GM12873 (cell line): ENCODE measurements around the gene TMC4.

Experiments used
- TF ChIP-seq, protein P1 (sequence below): IDR thresholded peaks from 2 replicates; pipeline ENCODE4 v1.5.1; 2012; ENCODE audit warnings: low read depth, mild to moderate bottlenecking, moderate library complexity, low read length, control low read depth; ENCODE audit not compliant: insufficient read depth; ENCODE audit errors: missing control alignments

Gene TMC4

DNA sequence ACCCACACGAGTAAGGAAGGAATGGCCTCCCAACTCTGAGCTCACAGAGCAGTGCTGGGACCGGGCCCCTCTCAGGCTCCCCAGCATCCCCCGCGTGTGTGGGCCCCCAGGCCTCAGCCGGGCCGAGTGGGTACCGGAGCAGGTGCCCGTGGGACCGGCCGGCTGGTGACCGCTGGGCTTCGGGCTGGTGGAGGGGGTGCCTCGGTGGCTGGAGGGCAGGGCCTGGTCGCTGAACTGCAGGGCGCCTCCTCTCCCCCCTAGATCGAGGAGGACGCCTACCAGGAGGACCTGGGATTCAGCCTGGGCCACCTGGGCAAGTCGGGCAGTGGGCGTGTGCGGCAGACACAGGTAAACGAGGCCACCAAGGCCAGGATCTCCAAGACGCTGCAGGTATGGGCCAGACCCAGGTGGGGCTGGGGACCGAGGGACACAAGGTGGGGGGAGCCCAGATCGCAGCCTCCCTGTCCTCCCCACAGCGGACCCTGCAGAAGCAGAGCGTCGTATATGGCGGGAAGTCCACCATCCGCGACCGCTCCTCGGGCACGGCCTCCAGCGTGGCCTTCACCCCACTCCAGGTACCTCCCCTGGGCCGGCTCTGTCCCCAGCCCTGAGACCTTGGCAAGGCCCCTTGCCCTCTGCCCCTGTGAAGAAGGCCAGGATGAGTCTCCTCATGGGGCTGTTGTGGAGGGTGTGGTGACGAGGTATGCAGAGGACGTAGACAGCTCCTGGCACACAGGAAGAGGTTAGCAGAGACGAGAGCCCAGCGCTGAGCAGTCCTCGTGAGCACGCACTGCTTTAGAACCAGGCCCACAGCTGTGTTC is 44.0 kb downstream of the TMC4 start:
- TF ChIP-seq, protein P1, sequence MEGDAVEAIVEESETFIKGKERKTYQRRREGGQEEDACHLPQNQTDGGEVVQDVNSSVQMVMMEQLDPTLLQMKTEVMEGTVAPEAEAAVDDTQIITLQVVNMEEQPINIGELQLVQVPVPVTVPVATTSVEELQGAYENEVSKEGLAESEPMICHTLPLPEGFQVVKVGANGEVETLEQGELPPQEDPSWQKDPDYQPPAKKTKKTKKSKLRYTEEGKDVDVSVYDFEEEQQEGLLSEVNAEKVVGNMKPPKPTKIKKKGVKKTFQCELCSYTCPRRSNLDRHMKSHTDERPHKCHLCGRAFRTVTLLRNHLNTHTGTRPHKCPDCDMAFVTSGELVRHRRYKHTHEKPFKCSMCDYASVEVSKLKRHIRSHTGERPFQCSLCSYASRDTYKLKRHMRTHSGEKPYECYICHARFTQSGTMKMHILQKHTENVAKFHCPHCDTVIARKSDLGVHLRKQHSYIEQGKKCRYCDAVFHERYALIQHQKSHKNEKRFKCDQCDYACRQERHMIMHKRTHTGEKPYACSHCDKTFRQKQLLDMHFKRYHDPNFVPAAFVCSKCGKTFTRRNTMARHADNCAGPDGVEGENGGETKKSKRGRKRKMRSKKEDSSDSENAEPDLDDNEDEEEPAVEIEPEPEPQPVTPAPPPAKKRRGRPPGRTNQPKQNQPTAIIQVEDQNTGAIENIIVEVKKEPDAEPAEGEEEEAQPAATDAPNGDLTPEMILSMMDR: no peak

DNA sequence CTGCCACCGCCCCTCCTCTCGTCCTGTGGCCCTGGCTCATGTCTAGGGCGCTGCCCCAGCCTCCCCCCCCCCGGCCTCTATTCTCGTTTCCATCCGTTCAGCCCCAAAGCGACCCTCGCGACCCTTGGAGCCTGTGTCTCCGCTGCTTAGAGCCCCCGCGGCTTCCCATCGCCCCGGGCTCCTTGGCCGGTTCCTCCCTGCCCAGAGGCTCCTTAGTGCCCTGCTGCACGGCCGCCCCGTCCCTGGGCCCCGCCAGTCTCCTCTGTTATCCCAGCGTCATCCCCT is 44.6 kb downstream of the TMC4 start:
- TF ChIP-seq, protein P1: no peak

DNA sequence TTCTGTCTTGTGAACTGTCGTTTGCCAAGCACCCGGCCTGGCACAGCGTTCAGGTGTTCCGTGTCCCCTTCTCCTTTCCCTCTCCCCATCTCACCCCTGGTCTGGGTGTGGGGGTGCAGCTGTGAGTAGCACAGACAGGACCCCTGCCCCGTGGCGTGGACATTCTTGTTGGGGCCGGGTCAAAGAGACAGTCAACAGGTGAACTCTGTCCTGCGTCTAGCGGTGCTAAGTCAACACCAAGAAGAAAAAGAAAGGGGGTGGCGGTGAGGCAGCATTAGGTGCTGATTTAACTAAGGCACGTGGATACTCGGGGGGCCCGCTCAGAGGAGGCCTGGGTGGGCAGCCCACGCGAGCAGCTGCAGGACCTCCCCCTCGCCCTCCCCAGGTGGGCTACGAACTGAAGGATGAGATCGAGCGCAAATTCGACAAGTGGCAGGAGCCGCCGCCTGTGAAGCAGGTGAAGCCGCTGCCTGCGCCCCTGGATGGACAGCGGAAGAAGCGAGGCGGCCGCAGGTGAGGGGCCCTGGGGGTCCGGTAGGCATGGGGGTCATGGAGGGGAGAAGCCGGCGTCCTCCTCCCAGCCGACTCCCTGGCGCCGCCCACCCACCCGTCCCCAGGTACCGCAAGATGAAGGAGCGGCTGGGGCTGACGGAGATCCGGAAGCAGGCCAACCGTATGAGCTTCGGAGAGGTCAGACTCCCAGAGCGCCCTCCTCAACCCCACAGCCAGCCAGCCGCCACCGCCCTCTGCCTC is 45.1 kb downstream of the TMC4 start:
- TF ChIP-seq, protein P1: no peak

DNA sequence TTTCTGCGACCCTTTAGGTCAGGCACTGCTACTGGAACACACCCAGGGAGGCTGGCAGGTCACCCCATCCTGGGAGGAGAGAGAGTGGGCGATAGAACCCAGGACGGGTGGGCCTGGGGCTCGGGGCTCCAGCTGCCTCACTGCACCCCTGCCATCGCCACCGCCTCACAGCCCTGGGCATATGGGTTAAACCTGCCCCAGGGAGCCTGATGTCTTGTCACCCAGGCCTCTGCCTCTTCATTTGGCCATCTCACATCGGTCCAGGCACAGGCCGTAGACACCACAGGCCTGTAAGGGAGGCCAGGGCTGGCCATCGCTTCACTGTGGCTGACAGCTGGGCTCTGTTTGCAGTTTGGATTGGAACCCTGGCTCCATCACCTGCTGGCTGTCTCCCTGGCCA is 47.2 kb downstream of the TMC4 start:
- TF ChIP-seq, protein P1: no peak

DNA sequence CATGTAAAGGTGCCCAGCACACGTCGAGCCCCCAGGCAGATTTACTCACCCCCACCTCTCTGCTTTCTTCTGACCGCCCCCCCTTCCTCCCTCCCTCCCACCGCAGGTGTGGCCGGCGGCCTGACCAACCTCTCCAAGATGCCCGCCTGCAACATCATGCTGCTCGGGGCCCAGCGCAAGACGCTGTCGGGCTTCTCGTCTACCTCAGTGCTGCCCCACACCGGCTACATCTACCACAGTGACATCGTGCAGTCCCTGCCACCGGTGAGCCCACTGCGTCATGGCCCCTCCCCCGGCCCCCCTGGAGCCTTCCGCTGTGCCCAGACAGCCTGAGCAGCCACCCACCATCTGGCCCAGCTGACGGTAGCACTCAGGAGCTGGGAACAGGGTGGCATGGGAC is 48.6 kb downstream of the TMC4 start:
- TF ChIP-seq, protein P1: no peak

DNA sequence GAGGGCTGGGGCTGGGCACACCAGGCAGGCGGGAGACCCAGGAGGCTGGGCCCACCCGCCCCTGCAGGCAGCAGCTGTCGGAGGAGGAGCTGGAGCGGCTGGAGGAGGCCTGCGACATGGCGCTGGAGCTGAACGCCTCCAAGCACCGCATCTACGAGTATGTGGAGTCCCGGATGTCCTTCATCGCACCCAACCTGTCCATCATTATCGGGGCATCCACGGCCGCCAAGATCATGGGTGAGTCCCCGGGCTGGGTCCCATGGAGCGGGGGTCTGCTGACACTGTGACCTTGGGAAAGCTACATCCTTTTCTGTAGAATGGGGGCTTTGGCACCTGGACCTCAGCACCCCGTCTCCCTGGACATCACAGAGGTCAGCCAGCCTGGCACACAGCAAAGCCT is 49.3 kb downstream of the TMC4 start:
- TF ChIP-seq, protein P1: no peak

DNA sequence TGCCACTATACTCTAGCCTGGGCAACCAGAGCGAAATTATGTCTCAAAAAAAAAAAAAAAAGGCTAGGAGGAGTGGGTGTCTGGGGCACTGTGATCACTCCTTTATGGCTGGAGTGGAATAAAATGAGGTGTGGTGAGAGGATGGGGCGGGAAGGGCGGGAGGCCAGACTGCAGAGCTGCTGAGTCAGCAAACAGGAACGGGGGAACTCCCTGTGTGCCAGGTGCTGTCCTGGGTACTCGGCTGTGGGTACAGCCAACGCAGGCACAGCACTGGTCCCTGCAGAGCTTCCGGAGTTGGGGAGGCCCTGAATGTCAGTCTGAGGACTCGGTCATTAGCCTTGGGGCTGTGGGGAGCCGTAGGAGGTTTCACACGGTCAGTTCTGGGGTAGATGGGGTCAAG is 51.7 kb downstream of the TMC4 start:
- TF ChIP-seq, protein P1: no peak
